HAP-1 (cell line): ENCODE measurements around the gene CELA2A.

Experiments used
- DNase-seq, 2 experiments: peaks; one replicate each; pipeline ENCODE4 v3.0.0-alpha.2; 2016 to 2020; ENCODE audit warnings: low spot score in 2 of 2
- H3K27me3 ChIP-seq: fragments of 250-450 bp; sonication (Bioruptor Pico); 2 replicates; pipeline ENCODE4 v1.5.1; 2020; ENCODE audit warnings: low read depth, mild to moderate bottlenecking, moderate library complexity
- H3K36me3 ChIP-seq: fragments of 250-450 bp; sonication (Bioruptor Pico); replicated peaks from 2 replicates; pipeline ENCODE4 v1.5.1; 2020; ENCODE audit warnings: mild to moderate bottlenecking
- H3K4me1 ChIP-seq: fragments of 250-450 bp; sonication (Bioruptor Pico); 2 replicates; pipeline ENCODE4 v1.5.1; 2020; ENCODE audit warnings: mild to moderate bottlenecking
- H3K4me3 ChIP-seq: fragments of 250-450 bp; sonication (Bioruptor Pico); 2 replicates; pipeline ENCODE4 v1.5.1; 2020; ENCODE audit warnings: mild to moderate bottlenecking, moderate library complexity
- H3K9me3 ChIP-seq: fragments of 250-450 bp; sonication (Bioruptor Pico); 2 replicates; pipeline ENCODE4 v1.5.1; 2020; ENCODE audit warnings: mild to moderate bottlenecking, moderate library complexity
- in situ Hi-C: fragments of 300-500 bp; cut with MboI; formaldehyde crosslinking; loops from 3 replicates; pipeline ENCODE4 v1.14.3; 2020; ENCODE audit warnings: low sequenced_read_pairs, inconsistent platforms, mixed read lengths

CELA2A gene

DNA sequence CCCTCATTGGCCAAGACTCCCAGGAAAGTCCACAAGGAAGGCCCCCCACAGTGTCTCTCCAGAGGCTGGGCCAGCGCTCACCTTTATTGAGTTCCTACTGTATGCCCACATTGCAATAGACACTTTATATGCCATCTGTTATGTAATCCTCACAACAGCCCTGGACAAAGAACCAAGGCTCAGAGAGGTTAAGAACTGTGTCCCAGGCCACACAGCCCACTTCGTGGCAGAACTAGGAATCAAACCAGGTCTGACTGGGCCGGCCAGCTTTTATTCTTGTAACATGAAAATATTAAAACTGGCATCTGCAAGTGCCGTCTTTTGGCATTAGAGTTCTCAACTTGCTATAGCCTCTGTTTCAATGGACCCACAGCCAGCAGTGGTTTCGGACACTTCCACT lies 13.8 kb upstream of the CELA2A start:
- H3K9me3 ChIP-seq, result peaks cover 3% of the 10 kb centered on the region; the same call in 1 of the 2 replicates
- no peaks in the 10 kb centered on the region for H3K36me3 ChIP-seq
- H3K27me3 ChIP-seq, result no peaks in the 10 kb centered on the region
- in situ Hi-C loops, result no loop called here
- DNase-seq, result no peak
- no peak overlapping the region for H3K4me3 ChIP-seq
- H3K4me1 ChIP-seq, result no peaks in the 10 kb centered on the region

DNA sequence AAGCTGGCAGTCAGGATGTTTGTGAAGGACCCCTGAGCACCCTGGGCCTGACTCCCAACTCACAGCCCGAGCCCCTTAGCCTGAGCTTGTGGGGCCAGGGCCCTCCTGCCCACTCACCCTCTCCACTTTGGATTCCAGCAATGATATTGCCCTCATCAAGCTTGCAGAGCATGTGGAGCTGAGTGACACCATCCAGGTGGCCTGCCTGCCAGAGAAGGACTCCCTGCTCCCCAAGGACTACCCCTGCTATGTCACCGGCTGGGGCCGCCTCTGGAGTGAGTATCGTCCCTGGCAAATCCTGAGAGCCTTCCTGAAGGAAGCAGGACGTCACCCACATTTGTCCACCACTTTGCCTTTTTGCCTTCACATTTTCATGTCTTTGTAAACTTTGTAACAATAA lies 13.3 kb upstream of the CELA2A start:
- H3K4me1 ChIP-seq, result no peaks in the 10 kb centered on the region
- no peak for DNase-seq
- no peaks in the 10 kb centered on the region for H3K36me3 ChIP-seq
- H3K9me3 ChIP-seq, result peaks cover 3% of the 10 kb centered on the region; the same call in 1 of the 2 replicates
- no peaks in the 10 kb centered on the region for H3K27me3 ChIP-seq
- in situ Hi-C loops, result no loop called here
- no peak overlapping the region for H3K4me3 ChIP-seq

DNA sequence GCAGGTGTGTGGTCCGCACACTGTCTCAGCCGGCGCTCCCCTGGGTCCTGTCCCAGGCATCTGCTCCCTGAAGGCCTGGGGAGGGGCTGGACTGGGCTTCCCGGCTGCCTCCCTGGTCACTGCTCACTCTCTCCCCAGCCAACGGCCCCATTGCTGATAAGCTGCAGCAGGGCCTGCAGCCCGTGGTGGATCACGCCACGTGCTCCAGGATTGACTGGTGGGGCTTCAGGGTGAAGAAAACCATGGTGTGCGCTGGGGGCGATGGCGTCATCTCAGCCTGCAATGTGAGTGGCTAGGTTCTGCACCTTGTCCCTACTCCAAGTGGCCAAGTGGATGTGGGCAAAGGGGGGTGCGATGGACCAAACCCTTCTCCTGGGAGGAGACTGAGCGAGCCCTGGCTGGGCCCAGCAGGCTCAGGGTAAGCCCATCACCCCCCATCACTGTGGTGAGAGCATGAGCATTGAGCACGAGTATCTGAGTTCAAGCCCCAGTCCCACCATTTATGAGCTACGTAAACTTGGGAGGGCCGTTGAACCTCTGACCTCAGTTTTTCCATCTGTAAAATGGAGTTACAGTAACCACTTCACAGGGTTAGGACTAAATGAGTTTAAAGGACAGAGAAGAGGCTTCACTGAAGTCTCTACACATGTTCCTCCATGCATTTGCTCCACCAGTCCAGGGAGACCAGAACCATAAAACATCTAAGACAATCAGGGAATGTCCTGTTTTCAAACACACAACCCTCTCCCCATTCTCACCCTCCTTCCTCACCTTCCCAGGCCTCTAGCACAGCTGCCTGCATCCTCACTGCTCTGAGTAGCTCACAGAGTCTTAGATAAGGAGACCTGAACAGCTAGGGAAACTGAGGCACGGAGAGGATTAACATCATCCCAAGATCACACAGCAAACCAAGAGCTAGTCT lies 11.8 kb upstream of the CELA2A start:
- Histone ChIP-seq H3K27me3 (no peaks in the 10 kb centered on the region), H3K4me3 (no peak overlapping the region), H3K9me3 (peaks cover 3% of the 10 kb centered on the region; the same call in 1 of the 2 replicates), H3K4me1 (no peaks in the 10 kb centered on the region), H3K36me3 (no peaks in the 10 kb centered on the region)
- in situ Hi-C loops, result no loop called here
- DNase-seq, result no peak

DNA sequence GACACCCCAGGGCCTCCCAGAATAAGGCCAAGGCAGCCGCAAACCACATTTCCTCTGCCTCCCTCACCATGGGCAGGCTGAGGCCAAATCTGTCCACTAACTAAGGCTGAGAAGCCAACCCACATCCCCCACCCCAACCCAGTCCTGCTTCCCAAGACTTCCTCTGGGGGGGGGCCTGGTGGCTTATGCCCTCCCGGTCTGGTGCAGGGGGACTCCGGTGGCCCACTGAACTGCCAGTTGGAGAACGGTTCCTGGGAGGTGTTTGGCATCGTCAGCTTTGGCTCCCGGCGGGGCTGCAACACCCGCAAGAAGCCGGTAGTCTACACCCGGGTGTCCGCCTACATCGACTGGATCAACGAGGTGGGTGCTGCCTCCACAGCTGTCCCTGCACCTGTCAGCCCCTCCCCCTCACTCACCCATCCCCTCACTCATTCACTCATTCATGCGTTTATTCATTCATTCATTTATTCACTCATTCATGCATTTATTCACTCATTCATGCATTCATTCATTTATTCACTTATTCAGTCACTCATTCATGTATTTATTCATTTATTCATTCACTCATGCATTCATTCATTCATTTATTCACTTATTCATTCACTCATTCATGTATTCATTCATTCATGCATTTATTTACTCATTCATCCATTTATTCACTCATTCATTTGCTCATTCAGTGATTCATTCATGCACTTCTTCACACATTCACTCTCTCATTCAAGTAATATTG lies 11.0 kb upstream of the CELA2A start:
- Histone ChIP-seq H3K9me3 (peaks cover 3% of the 10 kb centered on the region; the same call in 1 of the 2 replicates), H3K4me1 (no peaks in the 10 kb centered on the region)
- in situ Hi-C loops, result no loop called here

DNA sequence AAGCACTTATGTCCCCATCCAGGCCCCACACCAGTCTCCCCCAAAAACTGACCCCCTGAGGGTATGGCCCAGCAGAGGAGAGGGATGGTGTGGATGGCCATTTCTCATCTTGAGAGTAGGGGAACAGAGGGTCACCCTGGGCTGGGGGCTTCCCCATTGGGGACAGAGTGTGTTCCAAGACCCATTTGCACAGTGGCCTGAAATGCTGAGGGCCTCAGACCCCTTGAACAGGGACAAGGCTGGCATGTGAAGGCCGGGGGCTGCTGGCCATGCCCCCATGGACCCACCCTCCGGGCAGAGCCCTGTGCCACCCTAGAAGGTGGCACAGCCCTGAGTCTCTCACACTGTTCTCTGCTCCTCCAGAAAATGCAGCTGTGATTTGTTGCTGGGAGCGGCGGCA lies 10.3 kb upstream of the CELA2A start:
- H3K27me3 ChIP-seq, result no peaks in the 10 kb centered on the region
- no peak overlapping the region for H3K4me3 ChIP-seq
- in situ Hi-C loops, result no loop called here

More for the DNA sequence above, 11.0 kb upstream of the CELA2A start:
- H3K36me3 ChIP-seq, result no peaks in the 10 kb centered on the region
- H3K27me3 ChIP-seq, result no peaks in the 10 kb centered on the region
- no peak overlapping the region for H3K4me3 ChIP-seq
- DNase-seq, result no peak

DNA sequence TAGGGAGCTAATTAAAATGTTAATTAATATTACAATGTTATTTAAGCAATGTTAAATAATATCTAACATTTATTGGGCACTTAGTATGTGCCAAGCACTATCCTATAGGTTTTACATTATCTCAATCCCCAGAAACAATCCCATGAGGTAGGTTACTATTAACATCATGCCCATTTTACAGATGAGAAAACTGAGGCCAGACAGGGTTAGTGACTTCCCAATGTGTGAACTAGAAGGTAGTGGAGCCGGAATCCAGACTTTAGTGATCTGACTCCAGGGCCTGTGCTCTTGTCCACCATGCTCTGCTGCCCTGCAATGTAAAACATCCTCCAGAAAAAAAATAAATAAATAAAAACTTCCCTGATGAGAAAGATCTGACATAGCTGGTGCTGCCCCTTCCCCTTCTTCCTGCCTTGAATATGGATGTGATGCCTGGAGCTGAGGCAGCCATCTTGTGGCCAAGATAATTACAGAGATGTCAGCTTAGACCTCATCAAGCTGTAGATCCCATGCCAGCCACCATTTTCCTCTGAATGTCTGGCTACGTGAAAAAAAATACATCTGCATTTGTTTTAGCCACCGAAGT lies 7.6 kb upstream of the CELA2A start:
- in situ Hi-C loops, result no loop called here
- H3K36me3 ChIP-seq, result no peaks in the 10 kb centered on the region
- DNase-seq, result no peak

More for the DNA sequence above, 10.3 kb upstream of the CELA2A start:
- peaks cover 3% of the 10 kb centered on the region; the same call in 1 of the 2 replicates for H3K9me3 ChIP-seq
- no peaks in the 10 kb centered on the region for H3K4me1 ChIP-seq
- no peaks in the 10 kb centered on the region for H3K36me3 ChIP-seq
- no peak for DNase-seq

DNA sequence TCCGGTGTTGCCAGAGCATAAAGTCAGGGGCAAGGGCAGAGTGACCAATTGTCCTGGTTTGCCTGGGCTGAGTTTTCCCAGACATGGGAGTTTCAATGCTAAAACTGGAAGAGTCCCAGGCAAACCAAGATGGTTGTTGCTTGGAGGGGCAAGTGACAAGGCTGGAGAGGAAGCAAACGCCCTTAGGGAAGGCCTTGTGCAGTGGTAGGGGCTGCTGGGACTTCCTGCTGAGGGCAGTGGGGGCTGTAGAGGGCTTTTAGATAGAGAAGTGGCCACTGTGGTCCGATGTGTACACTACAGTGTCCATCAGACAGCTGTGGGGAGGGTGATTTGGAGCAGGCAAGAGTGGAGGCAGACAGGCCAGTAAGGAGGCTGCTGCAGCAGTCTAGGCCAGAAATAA lies 7.0 kb upstream of the CELA2A start:
- H3K9me3 ChIP-seq, result peaks cover 3% of the 10 kb centered on the region; the same call in 1 of the 2 replicates
- H3K36me3 ChIP-seq, result no peaks in the 10 kb centered on the region
- no peaks in the 10 kb centered on the region for H3K27me3 ChIP-seq
- in situ Hi-C loops, result no loop called here
- H3K4me1 ChIP-seq, result no peaks in the 10 kb centered on the region
- H3K4me3 ChIP-seq, result no peak overlapping the region
- DNase-seq, result no peak

More for the DNA sequence above, 7.6 kb upstream of the CELA2A start:
- Histone ChIP-seq H3K4me3 (no peak overlapping the region), H3K9me3 (peaks cover 3% of the 10 kb centered on the region; the same call in 1 of the 2 replicates), H3K27me3 (no peaks in the 10 kb centered on the region), H3K4me1 (no peaks in the 10 kb centered on the region)

DNA sequence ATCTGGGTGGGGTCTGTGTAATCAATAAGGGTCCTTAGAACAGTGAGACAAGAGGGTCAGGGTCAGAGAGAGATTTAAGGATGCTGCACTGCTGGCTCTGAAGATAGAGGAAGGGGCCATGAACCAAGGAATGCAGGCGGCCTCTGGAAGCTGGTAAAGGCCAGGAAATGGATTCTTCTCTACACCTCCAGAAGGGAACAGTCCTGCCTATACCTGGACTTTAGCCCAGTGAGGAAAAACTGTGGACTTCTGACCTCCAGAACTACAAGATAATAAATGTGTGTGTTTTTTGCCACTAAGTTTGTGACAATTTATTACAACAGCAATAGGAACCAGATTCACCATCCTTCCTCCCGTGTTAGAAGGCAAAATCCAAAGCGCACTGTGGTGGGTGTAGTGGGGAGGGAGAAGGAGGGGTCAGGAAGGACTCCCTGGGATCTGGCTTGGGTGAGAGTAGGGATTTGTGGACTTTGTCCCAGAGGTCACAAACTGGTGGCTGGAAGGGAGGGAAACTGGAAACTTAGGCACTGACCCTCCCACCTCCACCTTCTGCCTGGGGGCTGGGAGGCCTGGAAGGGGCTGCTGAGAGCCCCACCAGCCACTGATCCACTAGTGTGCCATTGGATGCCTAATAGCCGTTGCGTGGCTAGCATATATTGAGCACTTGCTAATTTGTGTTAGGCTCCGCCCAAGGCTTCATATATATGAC lies 5.4 kb upstream of the CELA2A start:
- H3K9me3 ChIP-seq, result no peaks in the 10 kb centered on the region
- in situ Hi-C loops, result no loop called here
- no peak overlapping the region for H3K4me3 ChIP-seq
- H3K36me3 ChIP-seq, result no peaks in the 10 kb centered on the region
- DNase-seq, result no peak
- H3K27me3 ChIP-seq, result no peaks in the 10 kb centered on the region
- no peaks in the 10 kb centered on the region for H3K4me1 ChIP-seq

DNA sequence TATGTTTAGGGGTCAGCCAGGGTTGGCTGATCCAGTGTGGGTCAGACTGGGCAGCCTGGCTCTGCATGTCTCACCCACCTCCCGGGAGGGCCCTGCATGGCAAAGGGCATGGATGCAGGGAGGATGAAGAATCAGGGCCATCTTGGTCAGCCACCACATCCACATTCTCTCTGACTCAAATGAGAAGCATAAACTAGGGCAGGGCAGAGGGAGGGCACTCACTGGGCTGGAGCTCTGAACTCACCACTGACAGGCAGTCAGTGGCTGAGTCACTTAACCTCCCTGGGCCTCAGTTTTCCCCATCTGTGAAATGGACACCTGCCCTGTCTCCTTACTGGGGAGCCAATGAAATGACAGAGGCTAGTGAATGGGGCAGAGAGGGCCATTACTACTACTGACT lies 4.3 kb upstream of the CELA2A start:
- Histone ChIP-seq H3K36me3 (no peaks in the 10 kb centered on the region), H3K27me3 (no peaks in the 10 kb centered on the region), H3K4me3 (no peak overlapping the region), H3K9me3 (no peaks in the 10 kb centered on the region), H3K4me1 (no peaks in the 10 kb centered on the region)
- DNase-seq, result no peak
- in situ Hi-C loops, result no loop called here

DNA sequence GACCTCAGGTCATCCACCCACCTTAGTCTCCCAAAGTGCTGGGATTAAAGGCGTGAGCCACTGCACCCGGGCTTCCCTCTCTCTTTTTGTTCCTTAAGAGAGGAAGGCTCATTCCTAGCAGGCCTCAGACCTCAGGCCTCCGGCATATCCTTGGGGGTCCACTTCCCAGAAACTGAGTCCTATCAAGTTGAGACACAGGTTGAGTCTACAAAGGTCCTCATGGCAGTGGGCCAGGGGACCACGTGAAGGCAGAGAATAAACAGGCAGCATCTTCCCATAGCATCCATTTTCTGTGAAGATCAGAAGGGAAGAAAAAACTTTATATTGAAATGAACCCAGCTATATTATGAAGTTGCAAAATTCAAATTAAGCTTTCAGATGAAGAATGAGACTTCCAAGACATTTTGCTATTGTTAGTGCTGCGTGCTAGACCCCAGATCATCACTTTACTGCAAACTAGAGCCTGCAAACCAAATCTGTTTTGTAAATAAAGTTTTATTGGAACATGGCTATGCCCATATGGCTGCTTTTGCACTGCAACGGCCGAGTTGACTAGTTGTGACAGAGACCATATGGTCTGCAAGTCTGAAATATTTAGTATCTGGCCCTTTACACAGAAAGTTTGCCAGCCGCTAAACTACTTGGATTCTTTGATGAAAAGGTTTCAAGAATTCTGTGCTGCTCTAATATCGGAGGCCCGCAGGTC lies 3.5 kb upstream of the CELA2A start:
- Histone ChIP-seq H3K4me3 (no peak overlapping the region), H3K36me3 (no peaks in the 10 kb centered on the region), H3K4me1 (no peaks in the 10 kb centered on the region), H3K27me3 (no peaks in the 10 kb centered on the region), H3K9me3 (no peaks in the 10 kb centered on the region)
- in situ Hi-C loops, result no loop called here
- no peak for DNase-seq

DNA sequence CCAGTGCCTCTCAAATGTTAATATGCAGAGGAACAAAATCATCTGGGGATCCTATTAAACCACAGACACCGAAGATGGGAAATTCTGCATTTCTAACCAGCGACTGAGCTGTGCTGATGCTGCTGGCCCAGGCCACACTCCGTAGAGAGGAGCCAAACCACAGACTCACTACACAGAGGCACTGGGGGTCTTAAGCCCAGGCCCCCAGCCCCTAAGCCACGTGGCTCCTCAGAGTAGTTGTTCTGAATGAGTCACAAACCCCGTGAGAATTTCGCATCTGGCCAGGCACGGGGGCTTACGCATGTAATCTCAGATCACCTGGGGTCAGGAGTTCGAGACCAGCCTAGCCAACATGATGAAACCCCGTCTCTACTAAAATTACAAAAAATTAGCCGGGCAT lies 2.8 kb upstream of the CELA2A start:
- no peaks in the 10 kb centered on the region for H3K27me3 ChIP-seq
- no peaks in the 10 kb centered on the region for H3K36me3 ChIP-seq
- no peaks in the 10 kb centered on the region for H3K9me3 ChIP-seq
- no peaks in the 10 kb centered on the region for H3K4me1 ChIP-seq
- no peak overlapping the region for H3K4me3 ChIP-seq
- DNase-seq, result no peak
- in situ Hi-C loops, result no loop called here

DNA sequence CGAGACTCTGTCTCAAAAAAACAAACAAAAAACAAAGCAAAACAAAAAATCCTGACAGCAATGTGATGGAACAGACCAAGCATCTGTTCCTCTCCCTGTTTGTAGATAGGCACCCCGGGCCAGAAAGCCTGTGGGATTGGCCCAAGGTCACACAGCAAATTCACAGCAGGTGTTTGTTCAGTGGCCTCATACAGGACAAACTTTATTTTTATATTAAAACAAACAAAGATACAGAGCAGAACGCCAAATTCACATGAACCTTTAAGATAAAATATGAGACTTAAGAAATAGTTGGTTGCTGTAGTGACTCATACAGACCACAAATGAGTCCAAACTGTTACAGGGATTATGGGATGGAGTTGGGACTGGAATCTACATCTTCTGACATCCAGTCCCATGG lies 2.3 kb upstream of the CELA2A start:
- in situ Hi-C loops, result no loop called here
- H3K4me1 ChIP-seq, result no peaks in the 10 kb centered on the region
- no peak overlapping the region for H3K4me3 ChIP-seq

DNA sequence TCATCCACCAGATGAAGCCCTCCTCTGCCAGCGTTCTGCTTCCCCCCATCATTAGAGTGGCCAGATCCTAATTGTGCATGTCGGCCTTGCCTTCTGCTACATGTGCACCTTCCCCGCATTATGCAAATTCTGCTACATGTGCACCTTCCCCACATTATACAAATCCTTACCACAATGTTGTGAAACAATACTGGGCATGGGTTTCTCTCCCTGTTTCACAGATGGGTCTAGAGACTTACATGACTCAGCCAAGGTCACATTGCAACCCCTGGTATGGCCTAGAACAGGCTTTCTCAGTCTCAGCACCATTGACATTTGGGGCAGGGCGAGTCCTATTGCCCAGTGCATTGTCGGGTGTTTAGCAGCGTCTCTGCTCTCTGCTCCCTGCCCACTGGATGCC lies 1.0 kb upstream of the CELA2A start:
- DNase-seq, result no peak
- no peaks in the 10 kb centered on the region for H3K9me3 ChIP-seq
- no peaks in the 10 kb centered on the region for H3K36me3 ChIP-seq
- in situ Hi-C loops, result no loop called here
- no peaks in the 10 kb centered on the region for H3K4me1 ChIP-seq
- H3K27me3 ChIP-seq, result no peaks in the 10 kb centered on the region
- H3K4me3 ChIP-seq, result no peak overlapping the region

More for the DNA sequence above, 2.3 kb upstream of the CELA2A start:
- no peak for DNase-seq
- H3K36me3 ChIP-seq, result no peaks in the 10 kb centered on the region
- H3K9me3 ChIP-seq, result no peaks in the 10 kb centered on the region
- H3K27me3 ChIP-seq, result no peaks in the 10 kb centered on the region
